ENCODE measurements around the gene ACACB. TPM values are rescaled to one million over a fixed set of nuclear protein-coding genes. Genes with fewer than 3 reads are reported as not detected.
A peak's percentile ranks its signal among the peaks of the same experiment; 100 is the strongest.

Gene ACACB
- total and polyA plus RNA-seq, 11 donors = 29.9 to 176 (median 119) TPM

DNA sequence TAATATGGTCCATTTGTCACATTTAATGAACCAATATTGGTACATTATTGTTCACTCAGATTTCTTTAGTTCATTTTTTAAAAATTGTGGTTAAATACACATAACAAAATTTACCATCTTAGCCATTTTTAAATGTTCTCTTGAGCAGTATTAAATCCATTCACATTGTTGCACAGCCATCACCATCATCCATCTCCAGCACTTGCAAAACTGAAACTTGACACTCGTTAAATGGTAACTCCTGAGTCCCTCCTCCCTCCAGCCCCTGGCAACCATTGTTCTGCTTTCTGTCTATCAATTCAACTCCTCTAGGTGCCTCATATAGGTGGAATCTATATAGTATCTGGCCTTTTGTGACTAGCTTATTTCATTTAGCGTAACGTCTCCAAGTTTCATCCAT is 86.4 kb downstream of the ACACB start:
- Histone ChIP-seq H3K9me3 (no peaks in the 10 kb centered on the region), H3K27ac (no peak overlapping the region), H3K4me3 (no peak overlapping the region), H3K4me1 (no peaks in the 10 kb centered on the region), H3K36me3 (peaks cover 2 to 100% (median 99%) of the 10 kb centered on the region in 9 donors), H3K27me3 (no peaks in the 10 kb centered on the region)
- intact Hi-C loops (cut with DNase I) = no loop called here
- 93 to 98% (median 96%) methylated on average over 3 of the region's 3 CpGs for WGBS, 4 donors
- ATAC-seq = no peak
- no peak for TF ChIP-seq POLR2A (IDR thresholded peaks at IDR 0.05)
- no peak for TF ChIP-seq CTCF (IDR thresholded peaks at IDR 0.05)
- no peak for DNase-seq

DNA sequence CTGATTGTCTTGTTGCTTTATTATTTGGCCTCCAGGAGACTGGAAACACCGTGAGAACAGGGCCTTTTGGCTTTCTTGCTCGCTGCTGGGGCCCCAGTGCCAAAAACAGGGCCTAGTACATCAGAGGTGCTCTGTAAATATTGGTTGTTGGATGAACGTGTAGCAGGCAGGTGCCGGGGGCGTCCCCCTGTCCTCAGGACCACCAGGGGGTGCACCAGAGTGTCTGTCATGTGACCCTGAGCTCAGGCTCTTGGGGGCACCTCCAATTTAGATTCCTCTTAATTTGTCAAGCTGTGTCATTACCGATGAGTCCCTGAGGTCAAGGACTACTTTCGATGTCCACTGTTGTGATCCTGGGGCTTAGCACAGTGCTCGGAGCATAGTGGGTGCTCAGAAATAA is 87.1 kb downstream of the ACACB start:
- 84 to 93% (median 91%) methylated on average over 8 of the region's 8 CpGs for WGBS, 4 donors
- no peaks in the 10 kb centered on the region for H3K9me3 ChIP-seq
- no peak for TF ChIP-seq POLR2A (IDR thresholded peaks at IDR 0.05)
- no peak for TF ChIP-seq CTCF (IDR thresholded peaks at IDR 0.05)
- ATAC-seq (no peak), DNase-seq (no peak)
- no peaks in the 10 kb centered on the region for H3K4me1 ChIP-seq
- H3K27ac ChIP-seq = no peak overlapping the region
- peaks cover 2 to 100% (median 99%) of the 10 kb centered on the region in 9 donors for H3K36me3 ChIP-seq
- intact Hi-C loops (cut with DNase I) = no loop called here
- H3K27me3 ChIP-seq = no peaks in the 10 kb centered on the region
- no peak overlapping the region for H3K4me3 ChIP-seq

- Histone ChIP-seq H3K4me1 (no peaks in the 10 kb centered on the region), H3K27me3 (no peaks in the 10 kb centered on the region), H3K27ac (no peak overlapping the region), H3K36me3 (peaks cover 0 to 99% (median 90%) of the 10 kb centered on the region in 9 donors), H3K4me3 (no peak overlapping the region), H3K9me3 (no peaks in the 10 kb centered on the region)
- TF ChIP-seq POLR2A (IDR thresholded peaks at IDR 0.05) = no peak
- no peak for TF ChIP-seq CTCF (IDR thresholded peaks at IDR 0.05)
- 92 to 94% (median 92%) methylated on average over 11 to 14 of the region's 14 CpGs for WGBS, 4 donors
- ATAC-seq = peak in 2 of 4 donors; percentile 6 to 19
- intact Hi-C loops (cut with DNase I) = loop anchor here in 1 of 10 donors (5.0 kb wide), 1 partner anchor 33 kb away; no protein-coding TSS in a partner anchor
- DNase-seq = no peak
Observed at GRCh38 chr12:109209082-109209481, 92.7 kb downstream of the ACACB start.

DNA sequence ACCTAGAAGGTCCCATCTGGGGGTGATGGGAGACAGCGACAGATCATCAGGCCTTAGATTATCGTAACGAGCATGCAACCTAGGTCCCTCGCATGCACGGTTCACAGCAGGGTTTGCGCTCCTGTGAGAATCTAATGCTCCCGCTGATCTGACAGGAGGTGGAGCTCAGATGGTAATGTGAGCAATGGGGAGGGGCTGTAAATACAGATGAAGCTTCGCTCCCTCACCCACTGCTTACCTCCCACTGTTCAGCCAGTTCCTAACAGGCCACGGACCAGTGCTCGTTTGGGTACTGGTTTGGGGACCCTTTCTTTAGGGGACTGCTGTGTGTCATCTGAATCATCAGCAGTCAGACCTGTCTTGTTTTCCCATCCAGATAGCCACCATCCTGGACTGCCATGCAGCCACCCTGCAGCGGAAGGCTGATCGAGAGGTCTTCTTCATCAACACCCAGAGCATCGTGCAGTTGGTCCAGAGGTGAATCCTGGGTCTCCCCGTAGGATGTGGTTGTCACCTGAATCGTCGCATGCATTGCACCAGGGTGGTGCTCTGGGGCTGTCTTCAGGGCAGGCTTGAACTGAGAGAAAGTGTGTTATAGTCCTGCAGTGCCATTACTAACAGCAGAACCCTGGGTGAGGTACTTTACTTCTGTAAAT is 96.2 kb downstream of the ACACB start:
- ATAC-seq = peak in 1 of 4 donors; percentile 21
- intact Hi-C loops (cut with DNase I) = no loop called here

More for the DNA sequence above, 96.2 kb downstream of the ACACB start:
- WGBS, 4 donors = 88 to 94% (median 93%) methylated on average over 7 to 16 of the region's 16 CpGs
- H3K4me1 ChIP-seq = no peaks in the 10 kb centered on the region
- DNase-seq = no peak
- H3K9me3 ChIP-seq = no peaks in the 10 kb centered on the region
- no peak overlapping the region for H3K27ac ChIP-seq
- no peaks in the 10 kb centered on the region for H3K27me3 ChIP-seq
- no peak overlapping the region for H3K4me3 ChIP-seq
- peaks cover 0 to 99% (median 88%) of the 10 kb centered on the region in 9 donors for H3K36me3 ChIP-seq
- TF ChIP-seq CTCF (IDR thresholded peaks at IDR 0.05) (no peak), POLR2A (IDR thresholded peaks at IDR 0.05) (no peak)

All from heart left ventricle (tissue), 16 donors.